HG03097 (cell line): ENCODE measurements around the gene LPP.

Experiments used
- ATAC-seq: cut with Tn5 transposase; IDR thresholded peaks from one replicate; pipeline ENCODE4 v1.9.1; 2021; ENCODE audit not compliant: unreplicated experiment, low FRiP score

Gene LPP

GRCh38 chr3:188348435-188349244 is 194.7 kb downstream of the LPP start:
- no peak for ATAC-seq

- no peak for ATAC-seq
These were observed 195.5 kb downstream of the LPP start for GRCh38 chr3:188349351-188349901.

- ATAC-seq: no peak
These were observed 196.0 kb downstream of the LPP start for GRCh38 chr3:188349933-188350332.

- ATAC-seq: no peak
These were observed 197.0 kb downstream of the LPP start for GRCh38 chr3:188350961-188351360.

GRCh38 chr3:188351648-188352047 is 197.7 kb downstream of the LPP start:
- ATAC-seq: no peak

- ATAC-seq: no peak
These were observed 198.4 kb downstream of the LPP start for GRCh38 chr3:188352196-188352927.

- ATAC-seq: no peak
These were observed 199.5 kb downstream of the LPP start for GRCh38 chr3:188353426-188353825.

- ATAC-seq: no peak
These were observed 205.0 kb downstream of the LPP start for GRCh38 chr3:188358787-188359493.

GRCh38 chr3:188360364-188360881 is 206.5 kb downstream of the LPP start:
- ATAC-seq: no peak

GRCh38 chr3:188361888-188362287 is 207.9 kb downstream of the LPP start:
- no peak for ATAC-seq

GRCh38 chr3:188362405-188362831 is 208.5 kb downstream of the LPP start:
- ATAC-seq: no peak

- ATAC-seq: no peak
These were observed 211.2 kb downstream of the LPP start for GRCh38 chr3:188365184-188365583.

GRCh38 chr3:188365988-188366698 is 212.2 kb downstream of the LPP start:
- no peak for ATAC-seq

- no peak for ATAC-seq
These were observed 213.7 kb downstream of the LPP start for GRCh38 chr3:188367678-188368077.

- ATAC-seq: no peak
These were observed 215.6 kb downstream of the LPP start for GRCh38 chr3:188369526-188369925.

GRCh38 chr3:188370081-188370830 is 216.3 kb downstream of the LPP start:
- no peak for ATAC-seq

- ATAC-seq: no peak
These were observed 224.8 kb downstream of the LPP start for GRCh38 chr3:188378786-188379185.

- no peak for ATAC-seq
These were observed 226.3 kb downstream of the LPP start for GRCh38 chr3:188380252-188380651.

GRCh38 chr3:188380722-188381121 is 226.8 kb downstream of the LPP start:
- no peak for ATAC-seq
